ENCODE measurements around the gene DEFB129.
"Not testable (repeated sequence)": the region's sequence is repeated elsewhere in the genome, so short reads cannot be mapped to it uniquely, and the experiment has no call there.

Gene DEFB129

DNA sequence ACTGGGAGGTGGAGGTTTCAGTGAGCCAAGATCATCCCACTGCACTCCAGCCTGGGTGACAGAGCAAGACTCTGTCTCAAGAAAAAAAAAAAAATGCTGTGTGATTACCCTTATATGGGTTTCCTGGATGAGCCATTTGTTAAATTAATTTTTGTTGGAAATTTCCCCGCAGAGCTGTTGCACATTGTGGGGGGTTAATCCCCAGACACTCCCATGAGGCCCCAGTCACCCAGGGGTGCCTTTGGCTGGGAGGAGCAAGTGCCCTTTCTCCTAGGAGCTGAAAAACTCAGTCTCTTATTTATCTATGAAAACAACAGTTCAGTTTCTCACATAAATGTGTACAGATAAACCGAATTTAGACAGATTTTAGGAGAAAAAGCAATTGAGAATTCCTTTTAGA is 25.7 kb downstream of the DEFB129 start:
- DNase-seq (ENCODE audit: extremely low read depth in 1 of 2, low read depth in 1 of 2), result no peak

DNA sequence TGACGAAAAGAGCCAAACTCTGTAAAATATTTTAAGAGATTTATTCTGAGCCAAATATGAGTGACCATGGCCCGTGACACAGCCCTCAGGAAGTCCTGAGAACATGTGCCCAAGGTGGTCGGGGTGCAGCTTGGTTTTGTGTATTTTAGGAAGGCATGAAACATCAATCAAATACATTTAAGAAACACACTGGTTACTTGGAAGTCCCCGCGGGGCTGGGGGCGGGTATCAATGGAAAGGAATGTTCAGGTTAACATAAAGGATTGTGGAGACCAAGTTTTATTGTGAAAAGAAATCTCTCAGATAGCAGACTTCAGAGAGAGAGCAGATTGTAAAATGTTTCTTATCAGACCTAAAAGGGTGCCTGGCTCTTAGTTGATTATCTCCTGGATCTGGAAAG is 26.4 kb downstream of the DEFB129 start:
- DNase-seq (ENCODE audit: extremely low read depth in 1 of 2, low read depth in 1 of 2), result not testable (repeated sequence)

DNA sequence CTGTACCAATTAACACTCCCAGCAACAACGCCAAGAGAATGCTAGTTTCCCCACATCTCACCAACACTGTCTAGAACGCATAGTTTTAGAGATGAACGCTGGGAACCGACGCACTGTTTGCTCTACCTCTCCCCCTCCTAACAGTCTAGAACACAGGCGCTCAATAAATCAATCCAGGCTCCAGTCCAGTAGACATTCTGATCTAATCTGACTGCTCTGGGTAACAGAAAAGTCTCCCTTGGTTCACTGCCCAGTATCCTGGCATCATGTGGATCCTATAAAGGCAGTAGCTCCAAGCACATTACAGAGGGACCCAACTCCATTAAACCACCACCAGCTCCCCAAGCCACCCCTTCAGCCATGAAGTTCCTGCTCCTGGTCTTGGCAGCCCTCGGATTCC is 30.4 kb downstream of the DEFB129 start, which contains the start of gene DEFB132:
Gene DEFB132 (plus strand): TSS at position 306 of the 400 bp plus-strand sequence. CDS start 55 bp downstream, at position 361.
- no peak for DNase-seq (ENCODE audit: extremely low read depth in 1 of 2, low read depth in 1 of 2)

DNA sequence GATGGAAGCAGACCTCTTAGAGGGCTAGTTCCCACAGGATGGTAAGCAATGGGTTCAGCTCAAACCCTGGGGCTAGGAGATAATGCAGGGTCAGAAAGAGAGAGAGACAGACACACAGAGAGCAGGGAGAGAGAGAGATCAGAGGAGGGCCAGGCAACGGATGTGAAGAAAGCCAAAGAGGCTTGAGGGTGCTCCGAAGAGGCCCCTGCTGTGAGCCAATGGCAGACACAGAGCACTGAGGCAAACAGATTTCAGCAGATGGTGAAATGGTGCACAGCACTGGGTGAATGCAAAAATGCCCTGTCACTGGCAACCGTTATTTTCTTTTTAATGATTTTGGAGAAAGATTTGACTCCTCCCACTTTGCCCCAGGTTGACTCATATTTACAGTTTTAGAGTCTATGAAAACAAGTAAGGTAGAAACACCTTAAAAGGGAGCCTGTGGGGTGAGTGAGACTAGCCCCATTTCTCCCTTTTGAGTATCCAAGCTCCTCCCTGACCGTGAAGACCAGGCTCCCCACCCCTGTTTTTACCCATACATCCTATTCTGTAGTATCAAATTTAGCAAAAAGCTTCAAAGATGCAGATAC is 31.3 kb downstream of the DEFB129 start:
- no peak for DNase-seq (ENCODE audit: extremely low read depth in 1 of 2, low read depth in 1 of 2)

DNA sequence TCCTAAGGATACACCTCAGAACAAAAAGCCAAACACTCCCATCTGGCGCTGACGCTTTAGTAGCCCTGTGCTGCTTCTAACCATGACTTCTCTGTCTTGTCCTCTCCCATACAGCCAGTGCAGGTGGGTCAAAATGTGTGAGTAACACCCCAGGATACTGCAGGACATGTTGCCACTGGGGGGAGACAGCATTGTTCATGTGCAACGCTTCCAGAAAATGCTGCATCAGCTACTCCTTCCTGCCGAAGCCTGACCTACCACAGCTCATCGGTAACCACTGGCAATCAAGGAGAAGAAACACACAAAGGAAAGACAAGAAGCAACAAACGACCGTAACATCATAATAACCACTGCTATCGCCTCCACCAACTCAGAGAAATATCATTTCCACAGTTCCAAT is 31.9 kb downstream of the DEFB129 start:
- DNase-seq (ENCODE audit: extremely low read depth in 1 of 2, low read depth in 1 of 2), result peak in 1 of 2 donors; percentile 8

DNA sequence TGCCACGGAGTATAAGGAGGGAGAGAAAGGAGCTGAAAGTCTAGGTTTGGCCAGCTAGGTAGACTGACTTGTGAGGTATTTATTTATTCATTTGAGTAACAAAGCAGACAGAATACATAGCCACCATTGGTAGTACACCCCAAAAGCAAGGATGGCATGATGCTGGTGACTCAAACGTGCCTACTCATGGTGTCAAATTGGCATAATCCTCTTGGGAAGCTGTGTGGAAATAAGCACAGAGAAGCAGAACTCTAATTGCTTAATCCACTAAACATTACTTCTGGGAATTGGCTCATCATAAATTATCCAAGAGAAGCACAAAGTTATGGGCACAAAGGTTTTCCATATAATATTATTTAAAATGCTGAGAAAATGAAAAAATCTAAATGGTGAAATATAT is 32.9 kb downstream of the DEFB129 start:
- DNase-seq (ENCODE audit: extremely low read depth in 1 of 2, low read depth in 1 of 2), result no peak

DNA sequence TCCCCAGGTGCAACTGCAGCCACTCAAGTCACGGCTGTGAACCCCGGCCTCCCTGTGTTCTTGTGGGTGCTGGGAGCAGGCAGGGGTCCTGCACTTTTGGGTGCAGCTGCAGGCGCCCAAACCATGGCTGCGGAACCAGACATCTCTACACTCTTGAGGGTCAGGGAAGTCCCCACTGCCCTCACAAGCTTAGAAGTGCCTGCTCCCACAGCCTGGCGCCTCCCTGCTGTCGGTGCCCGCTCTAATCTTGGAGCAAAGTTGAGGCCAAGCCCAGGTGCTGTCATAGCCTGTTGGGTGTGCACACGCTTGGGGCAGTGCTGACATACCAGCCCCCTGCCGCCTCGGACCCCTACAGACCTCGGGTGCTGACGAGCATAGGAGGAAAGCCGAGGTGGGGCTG is 36.6 kb downstream of the DEFB129 start:
- DNase-seq (ENCODE audit: extremely low read depth in 1 of 2, low read depth in 1 of 2), result no peak

DNA sequence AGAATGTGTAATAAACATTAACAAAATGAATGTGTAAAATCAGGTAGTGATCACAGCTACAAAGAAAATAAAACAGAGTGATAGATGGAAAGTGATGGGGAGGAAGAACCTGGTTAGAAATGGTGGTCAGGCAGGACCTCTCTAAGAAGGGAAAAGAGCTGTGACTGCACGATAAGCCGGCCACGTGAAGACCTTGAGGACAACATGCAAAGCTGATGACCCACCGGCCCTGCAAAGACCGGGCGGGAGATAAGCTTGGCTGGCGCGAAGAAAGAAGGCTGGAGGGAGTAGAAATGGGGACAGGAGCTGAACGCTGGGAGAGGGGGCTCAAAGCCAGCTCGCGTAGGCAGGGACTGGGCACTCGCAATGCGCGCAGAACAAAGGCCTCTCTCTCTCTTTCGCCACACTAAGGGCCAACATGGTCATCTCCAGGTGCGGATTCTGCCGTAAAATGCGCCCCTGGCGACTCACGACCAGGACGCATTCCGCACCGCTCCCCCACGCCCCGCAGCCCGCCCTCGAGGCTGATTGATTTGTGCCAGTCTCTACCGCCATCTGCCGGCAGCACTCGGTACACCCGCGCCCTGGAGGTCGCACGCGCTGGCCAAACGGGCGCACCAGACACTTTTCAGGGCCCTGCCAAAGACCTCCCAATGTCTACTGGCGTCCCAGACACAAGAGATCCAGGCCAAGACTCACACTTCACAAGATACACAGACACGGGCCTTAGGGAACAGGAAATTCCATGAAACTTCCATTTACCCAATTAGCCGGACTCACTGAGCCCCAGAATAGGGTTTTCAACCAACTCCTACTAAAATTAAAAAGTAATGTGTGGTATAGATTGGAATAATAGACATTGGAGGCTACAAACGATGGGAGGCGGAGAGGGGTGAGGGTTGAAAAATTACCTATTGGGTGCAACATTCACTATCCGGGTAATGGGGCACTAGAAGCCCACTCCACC is 39.8 kb downstream of the DEFB129 start:
- DNase-seq (ENCODE audit: extremely low read depth in 1 of 2, low read depth in 1 of 2), result peak; percentile 79

DNA sequence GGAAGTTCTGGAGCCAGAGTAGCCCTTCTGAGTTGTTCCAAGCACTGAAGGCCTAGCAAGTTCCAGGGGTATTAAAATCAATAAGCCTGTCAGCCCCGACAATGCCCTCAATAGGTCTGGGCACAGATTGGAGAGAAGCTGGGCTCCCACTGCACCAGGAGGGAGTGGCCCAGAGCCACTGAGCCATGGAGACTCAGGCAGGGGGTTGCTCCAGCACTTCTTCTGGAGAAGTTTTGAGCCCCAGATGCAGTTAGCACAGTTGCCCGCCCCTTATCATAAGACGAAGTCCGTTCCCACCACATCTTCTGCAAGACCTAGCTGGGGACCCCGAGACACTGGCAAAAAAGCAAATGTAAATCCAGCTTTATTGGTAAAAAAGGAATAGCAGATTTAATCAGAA is 43.5 kb downstream of the DEFB129 start:
- no peak for DNase-seq (ENCODE audit: extremely low read depth in 1 of 2, low read depth in 1 of 2)

DNA sequence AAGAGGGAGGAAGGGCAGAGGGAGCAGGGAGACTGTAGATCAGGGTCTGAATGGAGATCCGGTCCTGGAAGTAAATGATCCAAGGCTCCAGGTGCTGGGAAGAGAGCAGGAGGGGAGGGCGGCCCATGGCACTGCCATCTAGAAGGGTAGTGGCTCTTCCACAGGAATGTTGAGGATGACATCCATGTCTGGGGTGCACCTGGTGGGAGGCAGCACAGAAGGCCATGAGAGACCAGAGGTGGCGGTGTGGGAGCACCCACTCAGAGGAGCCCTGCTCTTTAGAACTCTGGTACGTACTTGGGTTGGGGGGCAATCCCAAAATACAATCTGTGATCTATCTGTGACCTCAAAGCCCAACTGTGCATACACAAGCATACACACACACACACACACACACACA is 44.0 kb downstream of the DEFB129 start:
- DNase-seq (ENCODE audit: extremely low read depth in 1 of 2, low read depth in 1 of 2), result no peak

DNA sequence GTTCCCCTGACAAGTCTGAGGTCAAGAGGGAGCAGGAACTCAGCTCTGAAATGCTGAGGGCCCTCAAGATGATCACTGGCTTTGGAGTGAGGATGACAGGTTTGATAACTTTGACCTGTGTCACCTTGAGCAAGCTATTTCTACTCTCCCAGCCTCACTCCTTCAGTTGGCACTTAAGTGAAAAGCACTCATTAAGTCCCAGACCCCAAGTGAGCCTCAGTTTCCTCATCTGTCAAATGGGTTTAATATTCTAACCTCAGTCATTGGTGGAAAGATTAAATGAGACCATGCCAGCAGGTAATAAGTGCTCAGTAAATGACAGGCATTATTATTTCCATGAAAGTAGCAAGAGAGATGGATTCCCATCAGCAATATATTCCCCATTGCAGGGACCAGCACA is 44.5 kb downstream of the DEFB129 start:
- no peak for DNase-seq (ENCODE audit: extremely low read depth in 1 of 2, low read depth in 1 of 2)

DNA sequence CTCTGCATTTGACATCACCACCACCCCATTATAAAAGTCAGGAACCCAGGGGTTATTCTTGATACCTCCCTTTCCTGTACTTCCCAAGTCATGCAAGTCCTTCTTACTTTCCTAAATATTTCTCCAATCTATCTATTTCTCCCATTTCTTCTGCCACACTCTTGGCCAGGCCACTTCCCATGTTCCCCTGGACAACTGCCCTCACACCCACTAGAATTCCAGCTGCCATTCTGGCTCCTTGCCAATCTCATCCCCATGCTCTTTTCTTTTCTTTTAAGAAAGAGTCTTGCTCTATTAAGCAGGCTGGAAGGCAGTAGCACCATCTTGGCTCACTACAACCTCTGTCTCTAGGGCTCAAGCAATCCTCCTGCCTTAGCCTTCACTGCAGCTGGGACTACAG is 45.7 kb downstream of the DEFB129 start:
- no peak for DNase-seq (ENCODE audit: extremely low read depth in 1 of 2, low read depth in 1 of 2)

DNA sequence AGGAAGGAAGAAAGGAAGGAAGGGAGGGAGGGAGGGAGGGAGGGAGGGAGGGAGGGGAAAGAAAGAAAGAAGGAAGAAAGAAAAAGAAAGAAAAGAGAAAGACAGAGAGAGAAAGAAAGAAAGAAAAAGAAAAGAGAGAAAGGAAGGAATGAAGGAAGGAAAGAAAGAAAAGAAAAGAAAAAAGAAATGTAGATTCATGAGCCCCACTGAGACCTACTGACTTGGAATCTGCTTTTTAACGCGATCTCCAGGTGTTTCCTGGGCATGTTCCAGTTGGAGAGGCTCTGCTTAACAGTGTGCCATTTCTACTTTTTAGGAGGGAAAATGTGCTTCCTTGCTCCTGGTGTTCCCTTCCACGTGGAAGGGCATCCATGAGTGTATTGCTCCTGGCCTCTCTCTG is 46.8 kb downstream of the DEFB129 start:
- no peak for DNase-seq (ENCODE audit: extremely low read depth in 1 of 2, low read depth in 1 of 2)

DNA sequence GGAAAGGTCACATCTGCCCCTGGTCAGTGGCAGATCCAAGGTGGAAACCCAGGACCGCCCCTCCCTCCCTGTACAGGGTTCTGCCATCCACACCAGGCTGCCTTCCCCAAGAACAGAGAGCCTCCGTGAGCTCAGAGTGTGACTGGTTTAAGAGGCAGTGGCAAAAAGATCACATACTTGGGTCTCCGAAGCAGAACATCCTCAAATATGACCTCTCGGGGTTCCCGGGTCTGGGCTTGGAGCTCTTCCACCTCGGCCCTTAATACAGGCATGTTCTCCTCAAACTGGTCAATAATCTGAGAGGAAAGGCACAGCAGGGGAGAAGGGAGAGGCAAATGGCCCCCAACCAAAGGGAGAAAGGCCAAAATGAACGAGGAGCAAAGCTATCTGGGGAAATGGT is 48.7 kb downstream of the DEFB129 start:
- no peak for DNase-seq (ENCODE audit: extremely low read depth in 1 of 2, low read depth in 1 of 2)

DNA sequence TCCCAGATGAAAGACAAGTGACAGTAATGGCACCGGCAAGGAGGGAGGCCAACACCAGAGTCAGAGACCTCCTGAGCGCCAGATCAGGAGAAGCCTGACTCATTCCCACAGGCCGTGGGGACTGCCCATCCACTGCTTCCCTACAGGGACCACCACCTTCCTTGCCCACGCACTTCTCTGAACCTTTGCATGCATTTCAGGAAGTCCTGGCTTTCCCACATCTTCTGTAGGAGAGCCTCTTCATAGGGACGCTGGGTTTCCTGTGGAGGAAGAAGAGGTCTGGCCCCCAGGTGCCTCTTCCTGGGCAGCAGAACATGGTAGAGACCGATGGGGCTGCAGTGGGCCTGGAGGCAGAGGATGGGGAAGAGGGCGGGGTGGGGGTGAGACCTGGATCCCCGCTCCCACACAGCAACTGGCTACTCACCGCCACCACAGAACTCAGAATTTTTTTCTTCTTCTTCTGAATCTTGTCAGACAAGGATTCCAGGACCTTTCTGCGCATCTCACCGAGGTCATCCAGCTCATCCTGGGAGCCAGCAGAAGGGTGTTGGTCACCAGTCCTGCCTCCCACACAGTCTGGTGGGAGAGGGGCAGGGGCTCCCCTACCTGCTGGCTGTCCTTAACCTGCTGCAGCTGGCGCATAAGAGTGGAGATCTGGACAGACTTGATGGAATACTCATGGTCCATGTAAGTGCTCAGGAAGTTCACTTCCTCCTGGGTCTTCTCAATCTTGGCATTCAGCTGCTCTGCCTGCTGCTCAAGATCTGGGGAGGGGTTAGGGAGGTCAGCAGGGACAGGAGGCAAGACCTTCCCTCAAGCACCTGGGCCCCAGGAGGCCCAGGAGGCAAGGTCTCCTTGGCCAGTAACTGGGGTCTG is 49.8 kb downstream of the DEFB129 start:
- DNase-seq (ENCODE audit: extremely low read depth in 1 of 2, low read depth in 1 of 2), result no peak

DNA sequence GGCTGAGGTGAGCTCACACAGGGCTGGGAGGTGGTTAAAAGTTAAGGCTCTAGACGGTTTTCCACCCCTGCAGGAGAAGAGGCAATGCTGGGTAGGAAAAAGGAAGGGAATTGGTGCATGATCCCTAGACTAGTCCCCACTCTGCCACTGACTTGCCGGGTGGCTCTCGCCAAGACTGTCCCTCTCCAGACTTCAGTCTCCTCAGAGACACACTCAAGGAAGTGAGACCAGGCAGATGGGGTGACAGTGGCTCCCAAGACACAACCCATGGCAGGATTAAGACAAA is 50.4 kb downstream of the DEFB129 start:
- no peak for DNase-seq (ENCODE audit: extremely low read depth in 1 of 2, low read depth in 1 of 2)

DNA sequence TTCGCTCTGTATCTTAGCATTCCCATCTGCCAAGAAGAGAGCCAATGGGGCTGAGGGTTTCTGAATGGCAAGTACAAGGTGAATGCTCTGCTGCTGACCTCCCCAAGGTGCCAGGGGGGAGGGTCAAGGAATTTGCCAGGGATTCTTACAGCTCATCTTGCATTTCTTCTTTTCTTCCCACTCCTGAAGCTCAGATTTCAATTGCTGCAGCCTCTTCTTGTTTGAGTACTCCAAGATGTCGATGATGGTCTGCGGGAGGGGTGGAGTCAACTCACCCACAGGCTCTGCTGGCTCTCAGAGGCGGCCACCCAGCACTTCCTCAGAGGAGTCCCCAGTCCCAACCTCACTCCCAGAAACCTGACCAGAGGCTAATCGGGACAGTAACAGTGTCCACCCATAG is 51.1 kb downstream of the DEFB129 start:
- no peak for DNase-seq (ENCODE audit: extremely low read depth in 1 of 2, low read depth in 1 of 2)

DNA sequence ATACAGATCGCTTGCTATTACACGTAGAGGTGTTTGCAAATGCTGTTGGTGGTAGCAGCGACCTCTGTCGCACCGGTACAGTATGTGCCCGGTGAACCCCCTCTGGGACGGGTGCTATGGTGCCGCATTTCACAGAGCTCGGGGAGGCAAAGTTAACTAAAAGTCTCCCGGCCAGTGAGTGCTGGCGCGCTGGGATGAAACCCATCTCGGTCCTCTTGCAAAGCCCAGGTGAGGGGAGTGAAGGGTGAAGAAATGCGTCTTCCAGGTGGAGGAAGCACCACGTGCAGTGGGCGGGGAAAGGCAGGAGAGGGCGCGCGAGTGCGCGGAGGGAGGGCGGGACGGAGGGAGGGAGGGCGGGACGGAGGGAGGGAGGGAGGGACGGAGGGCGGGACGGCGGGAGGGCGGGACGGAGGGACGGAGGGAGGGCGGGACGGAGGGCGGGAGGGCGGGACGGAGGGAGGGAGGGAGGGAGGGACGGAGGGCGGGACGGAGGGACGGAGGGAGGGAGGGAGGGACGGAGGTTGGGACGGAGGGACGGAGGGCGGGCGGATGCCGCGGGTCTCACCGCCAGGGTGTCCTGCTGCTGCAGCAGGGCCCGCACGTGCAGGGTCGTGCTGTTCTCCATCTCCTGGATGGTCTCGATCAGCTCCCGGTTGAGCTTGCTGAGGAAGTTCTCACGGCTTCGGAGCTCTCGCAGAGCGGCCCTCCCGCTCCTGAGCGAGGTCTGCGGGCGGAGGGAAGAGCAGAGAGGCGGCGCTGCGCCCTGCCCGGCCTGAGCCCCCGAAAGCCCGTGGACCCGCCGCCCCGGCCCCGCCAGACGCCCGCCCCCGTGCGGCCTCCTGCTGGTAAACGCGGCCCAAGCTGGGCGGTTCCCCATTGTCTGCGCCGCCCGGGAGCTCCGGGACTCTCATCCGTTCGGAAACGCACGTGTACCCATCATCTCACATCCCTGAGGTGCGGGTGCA is 51.8 kb downstream of the DEFB129 start:
- DNase-seq (ENCODE audit: extremely low read depth in 1 of 2, low read depth in 1 of 2), result no peak
